Tibial nerve (tissue), 4 donors: ENCODE data around the gene WARS2. TPM values are rescaled to one million over a fixed set of nuclear protein-coding genes. Genes with fewer than 3 reads are reported as not detected.

ENCODE experiments used
- DNase-seq, 2 donors: peaks; one replicate each; pipeline ENCODE4 v3.0.0-alpha.2; 2019; ENCODE audit warnings: low spot score in 2 of 2
- H3K27ac ChIP-seq, 4 donors: fragments of 200-600 bp; sonication (generic) in 3 of 4; one replicate each; pipeline ENCODE4 v1.5.1; 2017 to 2019; ENCODE audit warnings: mild to moderate bottlenecking in 1 of 4
- H3K27me3 ChIP-seq, 2 donors: fragments of 200-600 bp; sonication (generic) in 1 of 2; one replicate each; pipeline versions ENCODE4 v1.5.1 to v1.6.0; 2017 to 2019
- H3K36me3 ChIP-seq, 3 donors: fragments of 200-600 bp; sonication (generic); one replicate each; pipeline ENCODE4 v1.5.1; 2018 to 2019
- H3K4me1 ChIP-seq, 4 donors: fragments of 200-600 bp; sonication (generic) in 3 of 4; one replicate each; pipeline ENCODE4 v1.5.1; 2017 to 2019
- H3K4me3 ChIP-seq, 4 donors: fragments of 200-600 bp; sonication (generic) in 3 of 4; one replicate each; pipeline ENCODE4 v1.5.1; 2017 to 2019; ENCODE audit warnings: mild to moderate bottlenecking in 1 of 4, moderate library complexity in 1 of 4
- H3K9me3 ChIP-seq, 4 donors: fragments of 200-600 bp; sonication (generic) in 3 of 4; one replicate each; pipeline ENCODE4 v1.5.1; 2017 to 2019
- CTCF ChIP-seq, 5 experiments: fragments of 200-600 bp in 3 of 5; fragments of 450-650 bp in 2 of 5; sonication (generic) in 3 of 5; IDR thresholded peaks; one replicate each; pipeline ENCODE4 v1.5.1; 2016 to 2019; ENCODE audit warnings: antibody characterized with exemption in 5 of 5, mild to moderate bottlenecking in 3 of 5, moderate library complexity in 2 of 5
- EP300 ChIP-seq, 2 donors: sonication (generic); formaldehyde crosslinking; IDR thresholded peaks; one replicate each; pipeline ENCODE4 v1.6.1; 2017; ENCODE audit warnings: antibody characterized with exemption in 2 of 2, mild to moderate bottlenecking in 1 of 2
- POLR2A ChIP-seq, 2 donors: fragments of 450-650 bp; IDR thresholded peaks; one replicate each; pipeline ENCODE4 v1.6.1; 2017; ENCODE audit warnings: antibody characterized with exemption in 2 of 2, mild to moderate bottlenecking in 2 of 2, moderate library complexity in 2 of 2
- WGBS, 2 donors: methylation state at CpG; one replicate each; pipeline ENCODE4 v1.1.5; 2018; 5-methylcytosine and 5-hydroxymethylcytosine counted together
- total RNA-seq, 4 donors: library from RNA; depleted of rRNA; stranded (reverse); fragments of >200 nt; gene quantifications; one replicate each; pipeline ENCODE4 v1.1.0, GENCODE V29; 2016

The WARS2 gene
- total RNA-seq, 4 donors from 2014 or later: 18.9 to 31.0 (median 22.0) TPM

- H3K9me3 ChIP-seq: no peaks in the 10 kb centered on the region
- peaks cover 0 to 33% (median 6%) of the 10 kb centered on the region in 4 donors for H3K4me1 ChIP-seq
- H3K4me3 ChIP-seq: no peak overlapping the region
- DNase-seq: no peak
- peaks cover 0 to 97% of the 10 kb centered on the region in 2 donors for H3K27me3 ChIP-seq
- no peak for TF ChIP-seq EP300 (IDR thresholded peaks at IDR 0.05)
- no peak for TF ChIP-seq POLR2A (IDR thresholded peaks at IDR 0.05)
- no peak for TF ChIP-seq CTCF (IDR thresholded peaks at IDR 0.05)
- 30 to 46% methylated on average over 22 of the region's 22 CpGs for WGBS, 2 donors
- H3K36me3 ChIP-seq: no peaks in the 10 kb centered on the region
- no peak overlapping the region for H3K27ac ChIP-seq
Observed at GRCh38 chr1:118992237-118992825, 148.1 kb downstream of the WARS2 start.

- Histone ChIP-seq H3K27me3 (peaks cover 0 to 98% of the 10 kb centered on the region in 2 donors), H3K27ac (no peak overlapping the region), H3K9me3 (no peaks in the 10 kb centered on the region), H3K36me3 (no peaks in the 10 kb centered on the region), H3K4me1 (peaks cover 0 to 38% (median 9%) of the 10 kb centered on the region in 4 donors), H3K4me3 (no peak overlapping the region)
- no peak for DNase-seq
- 49 to 53% methylated on average over 4 of the region's 4 CpGs for WGBS, 2 donors
- TF ChIP-seq CTCF (IDR thresholded peaks at IDR 0.05): no peak
- no peak for TF ChIP-seq POLR2A (IDR thresholded peaks at IDR 0.05)
Observed at GRCh38 chr1:118991448-118991847, 149.0 kb downstream of the WARS2 start.

GRCh38 chr1:118990513-118991152, 149.8 kb downstream of the WARS2 start:
- Histone ChIP-seq H3K27ac (no peak overlapping the region), H3K4me1 (peaks cover 0 to 42% (median 12%) of the 10 kb centered on the region in 4 donors), H3K27me3 (peaks cover 0 to 99% of the 10 kb centered on the region in 2 donors), H3K9me3 (no peaks in the 10 kb centered on the region), H3K4me3 (no peak overlapping the region), H3K36me3 (no peaks in the 10 kb centered on the region)
- no peak for TF ChIP-seq EP300 (IDR thresholded peaks at IDR 0.05)
- TF ChIP-seq CTCF (IDR thresholded peaks at IDR 0.05): no peak
- no peak for TF ChIP-seq POLR2A (IDR thresholded peaks at IDR 0.05)
- 64 to 79% methylated on average over 8 of the region's 8 CpGs for WGBS, 2 donors
- no peak for DNase-seq

- WGBS, 2 donors: 39 to 44% methylated on average over 16 to 19 of the region's 22 CpGs
- H3K27me3 ChIP-seq: peaks cover 0 to 99% of the 10 kb centered on the region in 2 donors
- no peak for TF ChIP-seq POLR2A (IDR thresholded peaks at IDR 0.05)
- no peak for TF ChIP-seq CTCF (IDR thresholded peaks at IDR 0.05)
- TF ChIP-seq EP300 (IDR thresholded peaks at IDR 0.05): no peak
- no peak overlapping the region for H3K4me3 ChIP-seq
- peaks cover 0 to 49% (median 12%) of the 10 kb centered on the region in 4 donors for H3K4me1 ChIP-seq
- no peak for DNase-seq
- peak overlapping the region in 2 of 4 donors; percentile 91 to 93 for H3K27ac ChIP-seq
- H3K9me3 ChIP-seq: no peaks in the 10 kb centered on the region
- H3K36me3 ChIP-seq: no peaks in the 10 kb centered on the region
Observed at GRCh38 chr1:118989878-118990378, 150.5 kb downstream of the WARS2 start.
